HepG2 (cell line): ENCODE data around the gene FRMD4A. TPM values are rescaled to one million over a fixed set of nuclear protein-coding genes. Genes with fewer than 3 reads are reported as not detected.

ENCODE experiments used
- ATAC-seq: fragments of 200-7000 bp; cut with Tn5 transposase; 3 replicates; pipeline ENCODE4 v1.9.1; 2020; ENCODE audit warnings: mild to moderate bottlenecking, moderate library complexity
- BruUV-seq: library from RNA; stranded (reverse); fragments of 400-500 nt; replicated peaks from 2 replicates; lab custom pipeline; 2021; lab: Mats Ljungman, UMichigan
- CTCF ChIA-PET: fragments of 300-600 bp; formaldehyde crosslinking; extraction: SDS; loops from one replicate; lab custom pipeline; 2021; ENCODE audit warnings: low total read pairs, inconsistent platforms, low intra/inter-chr PET ratio; lab: Yijun Ruan, JAX
- POLR2A ChIA-PET: fragments of 350-600 bp; sonication (Branson Sonifier 250); formaldehyde crosslinking; loops from one replicate; lab custom pipeline; 2020; ENCODE audit warnings: antibody characterized with exemption, inconsistent platforms; lab: Yijun Ruan, JAX
- DNase-seq: peaks from one replicate; pipeline ENCODE4 v3.0.0-alpha.2; 2015; ENCODE audit warnings: low spot score
- FAIRE-seq: peaks from 3 replicates; lab custom pipeline; 2011; peaks lifted over from hg19 to GRCh38; lab: Jason Lieb, UNC
- H2AFZ ChIP-seq: one replicate; pipeline ENCODE4 v1.6.1; 2011; ENCODE audit warnings: low read length, inconsistent platforms
- H3K27ac ChIP-seq: fragments of 300-600 bp; 3 replicates; pipeline ENCODE4 v1.8.0; 2011; ENCODE audit warnings: mixed run types, mild to moderate bottlenecking, mixed read lengths, low read length, inconsistent platforms; ENCODE audit not compliant: insufficient read depth; ENCODE audit errors: extremely low read length
- H3K27me3 ChIP-seq, 2 experiments: fragments of 200-600 bp in 1 of 2; 2 replicates in 1 of 2; 3 replicates in 1 of 2; pipeline versions ENCODE4 v1.6.0 to v1.8.0; 2011; ENCODE audit warnings: low read length in 2 of 2, mild to moderate bottlenecking in 2 of 2, moderate library complexity in 2 of 2, inconsistent platforms in 1 of 2; ENCODE audit not compliant: insufficient read depth in 2 of 2, control insufficient read depth in 1 of 2
- H3K36me3 ChIP-seq, 2 experiments: fragments of 200-600 bp in 1 of 2; replicated peaks in 1 of 2; 2 replicates in 1 of 2; 3 replicates in 1 of 2; pipeline versions ENCODE4 v1.5.1 to v1.8.0; 2011; ENCODE audit warnings: low read length in 2 of 2, inconsistent platforms in 1 of 2; ENCODE audit not compliant: insufficient read depth in 2 of 2, control insufficient read depth in 1 of 2
- H3K4me1 ChIP-seq: 2 replicates; pipeline ENCODE4 v1.5.1; 2012; ENCODE audit warnings: low read length, inconsistent platforms; ENCODE audit not compliant: insufficient read depth
- H3K4me2 ChIP-seq: 2 replicates; pipeline ENCODE4 v1.6.0; 2011; ENCODE audit warnings: low read depth, low read length, inconsistent platforms
- H3K4me3 ChIP-seq, 3 experiments: fragments of 200-600 bp in 1 of 3; sonication (generic), shearing (Covaris generic) in 1 of 3; replicated peaks in 1 of 3; 2 replicates each; pipeline ENCODE4 v1.5.1; 2011 to 2016; ENCODE audit warnings: low read length in 3 of 3, inconsistent platforms in 2 of 3, low read depth in 2 of 3, mild to moderate bottlenecking in 2 of 3, control low read depth in 1 of 3, mixed read lengths in 1 of 3; ENCODE audit not compliant: insufficient read depth in 1 of 3
- H3K79me2 ChIP-seq: one replicate; pipeline ENCODE4 v1.6.1; 2011; ENCODE audit warnings: low read length, inconsistent platforms; ENCODE audit not compliant: insufficient read depth
- H3K9ac ChIP-seq: 2 replicates; pipeline ENCODE4 v1.6.0; 2011; ENCODE audit warnings: mild to moderate bottlenecking, low read depth, low read length, inconsistent platforms; ENCODE audit not compliant: insufficient read depth
- H3K9me3 ChIP-seq: 2 replicates; pipeline ENCODE4 v1.5.1; 2012; ENCODE audit warnings: mild to moderate bottlenecking, low read length
- H4K20me1 ChIP-seq: 2 replicates; pipeline ENCODE4 v1.6.0; 2011; ENCODE audit warnings: inconsistent platforms, mild to moderate bottlenecking, low read length, moderate library complexity; ENCODE audit not compliant: insufficient read depth
- ATF5 ChIP-seq: sonication (generic); formaldehyde crosslinking; IDR thresholded peaks from 2 replicates; pipeline ENCODE4 v1.4.0; 2020; ENCODE audit warnings: mild to moderate bottlenecking, low read depth, missing genetic modification reagents
- CENPBD1 ChIP-seq: sonication (generic); formaldehyde crosslinking; IDR thresholded peaks from 2 replicates; pipeline ENCODE4 v1.8.0; 2022; ENCODE audit warnings: missing genetic modification reagents, low read depth, mild to moderate bottlenecking, borderline replicate concordance
- FOXO1 ChIP-seq: sonication (generic); formaldehyde crosslinking; IDR thresholded peaks from 2 replicates; pipeline ENCODE4 v1.4.0; 2020; ENCODE audit warnings: missing genetic modification reagents
- RFX3 ChIP-seq: IDR thresholded peaks from 2 replicates; pipeline ENCODE4 v1.6.1; 2016; ENCODE audit warnings: missing biosample characterization, missing genetic modification reagents
- SP5 ChIP-seq: IDR thresholded peaks from 2 replicates; pipeline ENCODE4 v1.6.1; 2016; ENCODE audit warnings: low read depth, borderline replicate concordance
- ZBTB4 ChIP-seq: sonication (generic); formaldehyde crosslinking; IDR thresholded peaks from 2 replicates; pipeline ENCODE4 v1.4.0; 2020; ENCODE audit warnings: missing genetic modification reagents, mild to moderate bottlenecking, borderline replicate concordance
- ZFX ChIP-seq: sonication (generic); formaldehyde crosslinking; IDR thresholded peaks from 2 replicates; pipeline ENCODE4 v1.4.0; 2020; ENCODE audit warnings: mild to moderate bottlenecking, low read depth, missing genetic modification reagents, moderate library complexity
- ZNF101 ChIP-seq: sonication (generic); formaldehyde crosslinking; IDR thresholded peaks from 2 replicates; pipeline ENCODE4 v1.4.0; 2020; ENCODE audit warnings: mild to moderate bottlenecking, low read depth, missing genetic modification reagents, borderline replicate concordance
- ZNF574 ChIP-seq: sonication (generic); formaldehyde crosslinking; IDR thresholded peaks from 2 replicates; pipeline ENCODE4 v1.4.0; 2020; ENCODE audit warnings: missing genetic modification reagents
- ZSCAN29 ChIP-seq: sonication (generic); formaldehyde crosslinking; conservative IDR thresholded peaks from 2 replicates; pipeline ENCODE4 v1.4.0; 2020; ENCODE audit warnings: mild to moderate bottlenecking, missing genetic modification reagents
- WGBS: methylation state at CpG from one replicate; pipeline ENCODE4 v1.1.6; 2017; ENCODE audit warnings: low lambda C conversion rate; 5-methylcytosine and 5-hydroxymethylcytosine counted together
- in situ Hi-C: cut with HindIII; loops from 2 replicates; pipeline ENCODE4 v1.10.0; 2017; ENCODE audit warnings: low pct_unique_long_range_greater_than_20kb; ENCODE audit not compliant: extremely low pct_ligation_motif_present
- intact Hi-C: fragments of 100-400 bp; cut with micrococcal nuclease; formaldehyde crosslinking; loops from one replicate; pipeline ENCODE4 v1.10.0; 2022; ENCODE audit not compliant: unreplicated experiment
- polyA plus RNA-seq, 8 experiments: library from polyadenylated mRNA; depleted of rRNA in 3 of 8; stranded (reverse) in 7 of 8; unstranded in 1 of 8; fragments of >200 nt; fragmentation: Illumina TruSeq in 4 of 8; extraction: Trizol in 4 of 8; gene quantifications; 2 replicates each; pipeline versions ENCODE4 v1.2.1 to v1.2.3, GENCODE V29; 2011 to 2016; ENCODE audit warnings: low read depth in 4 of 8, missing spikeins in 1 of 8, mixed read lengths in 1 of 8; ENCODE audit not compliant: insufficient read depth in 1 of 8
- total RNA-seq, 5 experiments: library from RNA; depleted of rRNA; stranded (reverse); fragments of >200 nt; fragmentation: Illumina TruSeq; extraction: Trizol; gene quantifications; 2 replicates each; pipeline ENCODE4 v1.2.3, GENCODE V29; 2016; ENCODE audit warnings: low read depth in 1 of 5

Gene FRMD4A
- total and polyA plus RNA-seq, 2 of the 13 experiments (the other 11 are each of a cell fraction or from before 2014, with no cell fraction given): 0.09 to 0.26 TPM

- TF ChIP-seq ZBTB4 (CRISPR knock-in tag) (no peak), FOXO1 (CRISPR knock-in tag) (no peak), ZSCAN29 (CRISPR knock-in tag) (no peak), ATF5 (CRISPR knock-in tag) (no peak), ZNF101 (CRISPR knock-in tag) (no peak)
Observed at GRCh38 chr10:14026325-14026724, 304.4 kb downstream of the FRMD4A start (continued).

- H3K79me2 ChIP-seq: no peaks in the 10 kb centered on the region
- under 1% methylated on average over 10 of the region's 10 CpGs for WGBS
- BruUV-seq: no TSS peak
- TF ChIP-seq ZNF574 (no peak), RFX3 (CRISPR knock-in tag) (no peak), ZFX (CRISPR knock-in tag) (no peak), CENPBD1 (CRISPR knock-in tag) (no peak), SP5 (no peak)
- no peaks in the 10 kb centered on the region for H4K20me1 ChIP-seq
- H3K4me1 ChIP-seq: no peaks in the 10 kb centered on the region
- ChIA-PET CTCF (no interaction called here), POLR2A (no interaction called here)
- no peak overlapping the region for H3K4me2 ChIP-seq
- H3K9me3 ChIP-seq: no peaks in the 10 kb centered on the region
- intact Hi-C loops (no loop called here), in situ Hi-C loops (no loop called here)
- peaks cover 4 to 20% of the 10 kb centered on the region in 2 experiments; a peak in 3 of 5 replicates for H3K27me3 ChIP-seq
- no peak overlapping the region for H3K27ac ChIP-seq
- no peak for ATAC-seq
- H2AFZ ChIP-seq: no peak overlapping the region
- H3K9ac ChIP-seq: no peak overlapping the region
- no peaks in the 10 kb centered on the region for H3K36me3 ChIP-seq
- no peak for DNase-seq
- H3K4me3 ChIP-seq: no peak overlapping the region
- FAIRE-seq: no peak
Observed at GRCh38 chr10:14025283-14026189, 305.2 kb downstream of the FRMD4A start.
